ENCODE measurements around the gene SLC6A6. TPM values are rescaled to one million over a fixed set of nuclear protein-coding genes. Genes with fewer than 3 reads are reported as not detected.

SLC6A6 gene
- total RNA-seq, 4 donors from 2014 or later = 4.4 to 10.5 (median 7.7) TPM

- no peak for TF ChIP-seq EP300 (IDR thresholded peaks at IDR 0.05; ENCODE audit: low read depth)
- TF ChIP-seq, protein P1, sequence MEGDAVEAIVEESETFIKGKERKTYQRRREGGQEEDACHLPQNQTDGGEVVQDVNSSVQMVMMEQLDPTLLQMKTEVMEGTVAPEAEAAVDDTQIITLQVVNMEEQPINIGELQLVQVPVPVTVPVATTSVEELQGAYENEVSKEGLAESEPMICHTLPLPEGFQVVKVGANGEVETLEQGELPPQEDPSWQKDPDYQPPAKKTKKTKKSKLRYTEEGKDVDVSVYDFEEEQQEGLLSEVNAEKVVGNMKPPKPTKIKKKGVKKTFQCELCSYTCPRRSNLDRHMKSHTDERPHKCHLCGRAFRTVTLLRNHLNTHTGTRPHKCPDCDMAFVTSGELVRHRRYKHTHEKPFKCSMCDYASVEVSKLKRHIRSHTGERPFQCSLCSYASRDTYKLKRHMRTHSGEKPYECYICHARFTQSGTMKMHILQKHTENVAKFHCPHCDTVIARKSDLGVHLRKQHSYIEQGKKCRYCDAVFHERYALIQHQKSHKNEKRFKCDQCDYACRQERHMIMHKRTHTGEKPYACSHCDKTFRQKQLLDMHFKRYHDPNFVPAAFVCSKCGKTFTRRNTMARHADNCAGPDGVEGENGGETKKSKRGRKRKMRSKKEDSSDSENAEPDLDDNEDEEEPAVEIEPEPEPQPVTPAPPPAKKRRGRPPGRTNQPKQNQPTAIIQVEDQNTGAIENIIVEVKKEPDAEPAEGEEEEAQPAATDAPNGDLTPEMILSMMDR (IDR thresholded peaks at IDR 0.05) = no peak
- no peak for TF ChIP-seq POLR2A (IDR thresholded peaks at IDR 0.05)
- TF ChIP-seq POLR2AphosphoS5 (IDR thresholded peaks at IDR 0.05) = no peak
- H3K27ac ChIP-seq = no peak overlapping the region
- DNase-seq = no peak
- in situ Hi-C loops (cut with MboI; ENCODE audit: low pct_ligation_motif_present in 1 of 4, low pct_unique_long_range_greater_than_20kb in 1 of 4, low sequenced_read_pairs in 3 of 4) = no loop called here
- H3K4me1 ChIP-seq = peaks cover 0 to 28% (median 19%) of the 10 kb centered on the region in 4 donors
- H3K36me3 ChIP-seq = no peaks in the 10 kb centered on the region
- H3K9me3 ChIP-seq = no peaks in the 10 kb centered on the region
- H3K4me3 ChIP-seq = no peak overlapping the region
- intact Hi-C loops (cut with DNase I; ENCODE audit: low total_unique reads) = no loop called here
- no peaks in the 10 kb centered on the region for H3K27me3 ChIP-seq
- 72% methylated on average over 6 of the region's 6 CpGs; no CpG with 5 or more reads in 1 of the 2 donors for WGBS, 2 donors (ENCODE audit: low coverage in 1 of 2)
Observed at GRCh38 chr3:14372587-14372986, 29.8 kb upstream of the SLC6A6 start.

GRCh38 chr3:14373753-14374376 lies 28.5 kb upstream of the SLC6A6 start:
- TF ChIP-seq EP300 (IDR thresholded peaks at IDR 0.05; ENCODE audit: low read depth) = no peak
- Histone ChIP-seq H3K9me3 (no peaks in the 10 kb centered on the region), H3K27ac (no peak overlapping the region), H3K36me3 (no peaks in the 10 kb centered on the region), H3K4me3 (no peak overlapping the region), H3K27me3 (no peaks in the 10 kb centered on the region), H3K4me1 (peaks cover 0 to 28% (median 19%) of the 10 kb centered on the region in 4 donors)
- in situ Hi-C loops (cut with MboI; ENCODE audit: low pct_ligation_motif_present in 1 of 4, low pct_unique_long_range_greater_than_20kb in 1 of 4, low sequenced_read_pairs in 3 of 4) = no loop called here
- no peak for DNase-seq
- WGBS, 2 donors (ENCODE audit: low coverage in 1 of 2) = 70 to 88% methylated on average over 2 to 11 of the region's 11 CpGs
- intact Hi-C loops (cut with DNase I; ENCODE audit: low total_unique reads) = no loop called here

DNA sequence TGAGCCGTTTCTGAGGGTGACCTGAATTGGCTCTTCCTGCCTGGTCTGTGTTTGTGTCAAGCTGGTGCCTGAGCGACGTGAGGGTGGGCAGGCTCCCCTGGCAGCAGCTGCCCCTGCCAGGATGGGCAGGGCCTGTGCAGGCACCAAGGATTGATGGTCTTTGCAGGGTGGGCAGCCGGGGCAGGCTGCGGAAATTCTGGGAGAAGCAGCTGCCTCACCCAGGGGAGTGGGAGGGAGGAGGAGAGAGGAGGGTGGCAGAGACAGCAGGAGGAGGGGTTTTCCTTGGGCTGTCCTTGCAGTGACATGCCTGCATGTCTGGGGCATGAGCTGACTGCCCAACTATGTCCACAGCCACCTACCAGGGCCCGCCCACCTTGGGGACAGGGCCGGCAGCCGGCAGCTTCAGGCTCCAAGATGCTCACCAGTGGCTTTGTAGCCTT lies 27.9 kb upstream of the SLC6A6 start:
- no peak for TF ChIP-seq POLR2AphosphoS5 (IDR thresholded peaks at IDR 0.05)
- TF ChIP-seq, protein P1 (IDR thresholded peaks at IDR 0.05) = no peak
- no peak for TF ChIP-seq EP300 (IDR thresholded peaks at IDR 0.05; ENCODE audit: low read depth)
- Histone ChIP-seq H3K4me3 (no peak overlapping the region), H3K36me3 (no peaks in the 10 kb centered on the region), H3K27me3 (no peaks in the 10 kb centered on the region), H3K4me1 (peaks cover 0 to 26% (median 18%) of the 10 kb centered on the region in 4 donors), H3K9me3 (no peaks in the 10 kb centered on the region), H3K27ac (no peak overlapping the region)
- no peak for DNase-seq
- in situ Hi-C loops (cut with MboI; ENCODE audit: low pct_ligation_motif_present in 1 of 4, low pct_unique_long_range_greater_than_20kb in 1 of 4, low sequenced_read_pairs in 3 of 4) (no loop called here), intact Hi-C loops (cut with DNase I; ENCODE audit: low total_unique reads) (no loop called here)
- 70% methylated on average over 8 of the region's 8 CpGs; no CpG with 5 or more reads in 1 of the 2 donors for WGBS, 2 donors (ENCODE audit: low coverage in 1 of 2)

- peaks cover 0 to 19% (median 15%) of the 10 kb centered on the region in 4 donors for H3K4me1 ChIP-seq
- in situ Hi-C loops (cut with MboI; ENCODE audit: low pct_ligation_motif_present in 1 of 4, low pct_unique_long_range_greater_than_20kb in 1 of 4, low sequenced_read_pairs in 3 of 4) = no loop called here
- no peaks in the 10 kb centered on the region for H3K36me3 ChIP-seq
- DNase-seq = no peak
- 85% methylated on average over 2 of the region's 4 CpGs; no CpG with 5 or more reads in 1 of the 2 donors for WGBS, 2 donors (ENCODE audit: low coverage in 1 of 2)
- H3K9me3 ChIP-seq = no peaks in the 10 kb centered on the region
- intact Hi-C loops (cut with DNase I; ENCODE audit: low total_unique reads) = no loop called here
- H3K27me3 ChIP-seq = no peaks in the 10 kb centered on the region
- no peak overlapping the region for H3K27ac ChIP-seq
- TF ChIP-seq EP300 (IDR thresholded peaks at IDR 0.05; ENCODE audit: low read depth) (no peak), POLR2AphosphoS5 (IDR thresholded peaks at IDR 0.05) (no peak), POLR2A (IDR thresholded peaks at IDR 0.05) (no peak)
- TF ChIP-seq, protein P1 (IDR thresholded peaks at IDR 0.05) = no peak
- H3K4me3 ChIP-seq = no peak overlapping the region
Observed at GRCh38 chr3:14375192-14375591, 27.2 kb upstream of the SLC6A6 start.
